A549 (cell line): ENCODE results near the gene DEFB129.

Source experiments
- BHLHE40 ChIP-seq: IDR thresholded peaks from 2 replicates; pipeline ENCODE4 v1.6.1; 2012; ENCODE audit warnings: low read depth, low read length, inconsistent platforms
- CHD2 ChIP-seq: fragments of 150-350 bp; IDR thresholded peaks from 2 replicates; pipeline ENCODE4 v1.6.1; 2014; ENCODE audit warnings: low read length; ENCODE audit not compliant: partially characterized antibody
- FOXS1 ChIP-seq: fragments of 250-450 bp; sonication (Bioruptor Pico); IDR thresholded peaks from 2 replicates; pipeline ENCODE4 v1.5.0; 2020; ENCODE audit warnings: mild to moderate bottlenecking, moderate library complexity
- JUN ChIP-seq, 2 experiments: fragments of >200 bp; sonication (Bioruptor Twin); formaldehyde crosslinking; IDR thresholded peaks; 2 replicates in 1 of 2; 3 replicates in 1 of 2; pipeline ENCODE4 v1.6.1; 2016 to 2017
- POLR2A ChIP-seq: IDR thresholded peaks from 2 replicates; pipeline ENCODE4 v1.6.1; 2012; ENCODE audit warnings: mild to moderate bottlenecking, low read length
- RAD21 ChIP-seq, 2 experiments: fragments of >200 bp in 1 of 2; sonication (Bioruptor Twin) in 1 of 2; formaldehyde crosslinking in 1 of 2; IDR thresholded peaks in 1 of 2; conservative IDR thresholded peaks in 1 of 2; 2 replicates in 1 of 2; 3 replicates in 1 of 2; pipeline ENCODE4 v1.6.1; 2012 to 2018; ENCODE audit warnings: inconsistent platforms in 1 of 2
- RARB ChIP-seq: fragments of 250-450 bp; sonication (Bioruptor Pico); IDR thresholded peaks from 2 replicates; pipeline ENCODE4 v1.8.0; 2021; ENCODE audit warnings: mild to moderate bottlenecking, moderate library complexity
- RFX5 ChIP-seq: fragments of 450-650 bp; IDR thresholded peaks from 2 replicates; pipeline ENCODE4 v1.7.1; 2014; ENCODE audit warnings: antibody characterized with exemption, mild to moderate bottlenecking, moderate library complexity
- SREBF2 ChIP-seq: fragments of 450-650 bp; IDR thresholded peaks from 2 replicates; pipeline ENCODE4 v1.6.1; 2014; ENCODE audit warnings: mild to moderate bottlenecking, moderate library complexity
- TP53 ChIP-seq: fragments of 250-450 bp; sonication (Bioruptor Pico); IDR thresholded peaks from 2 replicates; pipeline ENCODE4 v1.5.0; 2021; ENCODE audit warnings: mild to moderate bottlenecking, moderate library complexity
- TF ChIP-seq, protein P1 (sequence below): IDR thresholded peaks from 2 replicates; pipeline ENCODE4 v1.6.1; 2012
- TF ChIP-seq, protein P2 (sequence below): fragments of >200 bp; sonication (Bioruptor Twin); formaldehyde crosslinking; IDR thresholded peaks from 3 replicates; pipeline ENCODE4 v1.5.1; 2016

DNA sequence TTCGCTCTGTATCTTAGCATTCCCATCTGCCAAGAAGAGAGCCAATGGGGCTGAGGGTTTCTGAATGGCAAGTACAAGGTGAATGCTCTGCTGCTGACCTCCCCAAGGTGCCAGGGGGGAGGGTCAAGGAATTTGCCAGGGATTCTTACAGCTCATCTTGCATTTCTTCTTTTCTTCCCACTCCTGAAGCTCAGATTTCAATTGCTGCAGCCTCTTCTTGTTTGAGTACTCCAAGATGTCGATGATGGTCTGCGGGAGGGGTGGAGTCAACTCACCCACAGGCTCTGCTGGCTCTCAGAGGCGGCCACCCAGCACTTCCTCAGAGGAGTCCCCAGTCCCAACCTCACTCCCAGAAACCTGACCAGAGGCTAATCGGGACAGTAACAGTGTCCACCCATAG lies 51.1 kb downstream of the DEFB129 start:
- TF ChIP-seq JUN (IDR thresholded peaks at IDR 0.05), result no peak
- TF ChIP-seq CHD2, result no peak
- TF ChIP-seq, protein P1, sequence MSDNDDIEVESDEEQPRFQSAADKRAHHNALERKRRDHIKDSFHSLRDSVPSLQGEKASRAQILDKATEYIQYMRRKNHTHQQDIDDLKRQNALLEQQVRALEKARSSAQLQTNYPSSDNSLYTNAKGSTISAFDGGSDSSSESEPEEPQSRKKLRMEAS, result no peak
- TF ChIP-seq, protein P2, sequence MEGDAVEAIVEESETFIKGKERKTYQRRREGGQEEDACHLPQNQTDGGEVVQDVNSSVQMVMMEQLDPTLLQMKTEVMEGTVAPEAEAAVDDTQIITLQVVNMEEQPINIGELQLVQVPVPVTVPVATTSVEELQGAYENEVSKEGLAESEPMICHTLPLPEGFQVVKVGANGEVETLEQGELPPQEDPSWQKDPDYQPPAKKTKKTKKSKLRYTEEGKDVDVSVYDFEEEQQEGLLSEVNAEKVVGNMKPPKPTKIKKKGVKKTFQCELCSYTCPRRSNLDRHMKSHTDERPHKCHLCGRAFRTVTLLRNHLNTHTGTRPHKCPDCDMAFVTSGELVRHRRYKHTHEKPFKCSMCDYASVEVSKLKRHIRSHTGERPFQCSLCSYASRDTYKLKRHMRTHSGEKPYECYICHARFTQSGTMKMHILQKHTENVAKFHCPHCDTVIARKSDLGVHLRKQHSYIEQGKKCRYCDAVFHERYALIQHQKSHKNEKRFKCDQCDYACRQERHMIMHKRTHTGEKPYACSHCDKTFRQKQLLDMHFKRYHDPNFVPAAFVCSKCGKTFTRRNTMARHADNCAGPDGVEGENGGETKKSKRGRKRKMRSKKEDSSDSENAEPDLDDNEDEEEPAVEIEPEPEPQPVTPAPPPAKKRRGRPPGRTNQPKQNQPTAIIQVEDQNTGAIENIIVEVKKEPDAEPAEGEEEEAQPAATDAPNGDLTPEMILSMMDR, result no peak
- TF ChIP-seq TP53 (CRISPR knock-in tag), result no peak
- TF ChIP-seq SREBF2, result no peak
- TF ChIP-seq POLR2A, result no peak
- no peak for TF ChIP-seq RARB (CRISPR knock-in tag)
- TF ChIP-seq RAD21 (conservative IDR thresholded peaks at IDR 0.05 in 1 of 2, IDR thresholded peaks at IDR 0.05 in 1 of 2), result no peak
- no peak for TF ChIP-seq RFX5
- no peak for TF ChIP-seq FOXS1 (CRISPR knock-in tag)
- no peak for TF ChIP-seq BHLHE40
